Measurements from ENCODE around the gene ETFBKMT. TPM values are rescaled to one million over a fixed set of nuclear protein-coding genes. Genes with fewer than 3 reads are reported as not detected.

The ETFBKMT gene
- total RNA-seq, 1 experiment from 2014 or later, result 1.7 TPM

GRCh38 chr12:31627456-31628054 is 31.9 kb upstream of the ETFBKMT start:
- intact Hi-C loops (cut with micrococcal nuclease), result no loop called here
- H3K9ac ChIP-seq (ENCODE audit: low read length), result no peak overlapping the region
- H4K20me1 ChIP-seq (ENCODE audit: insufficient read depth), result no peaks in the 10 kb centered on the region
- ATAC-seq (no peak), DNase-seq (ENCODE audit: low read depth, low spot score) (no peak)
- H3K79me2 ChIP-seq (ENCODE audit: insufficient read depth, low read length), result no peaks in the 10 kb centered on the region
- no peak for TF ChIP-seq FOSL1 (IDR thresholded peaks at IDR 0.05; ENCODE audit: low read depth)
- no peak for TF ChIP-seq RAD21 (IDR thresholded peaks at IDR 0.05; ENCODE audit: low read depth)
- no peak for TF ChIP-seq JUND (IDR thresholded peaks at IDR 0.05)
- no peak for TF ChIP-seq SRF (IDR thresholded peaks at IDR 0.05; ENCODE audit: low read depth)
- TF ChIP-seq CEBPB (IDR thresholded peaks at IDR 0.05; ENCODE audit: low read depth), result no peak
- no peak for TF ChIP-seq EZH2phosphoT487 (IDR thresholded peaks at IDR 0.05; ENCODE audit: borderline replicate concordance)
- TF ChIP-seq ZNF274 (IDR thresholded peaks at IDR 0.05; ENCODE audit: low read depth, low read length), result no peak
- no peaks in the 10 kb centered on the region for H3K27me3 ChIP-seq (ENCODE audit: insufficient read depth, low read length)
- ChIA-PET POLR2A (interaction anchor here (0.7 kb wide), 1 partner anchor 108 kb away, joined by 3 read pairs; no protein-coding TSS in a partner anchor), CTCF (no interaction called here), RAD21 (ENCODE audit: low non-redundant PET in 1 of 2, low total read pairs in 2 of 2, uncharacterized antibody in 2 of 2, unreplicated experiment in 2 of 2) (no interaction called here)
- H3K4me2 ChIP-seq (ENCODE audit: low read length), result no peak overlapping the region
- BruUV-seq (replicated peaks), result no TSS peak
- no peaks in the 10 kb centered on the region for H3K9me3 ChIP-seq (ENCODE audit: control insufficient read depth in 1 of 2, insufficient read depth in 1 of 2, low read depth in 1 of 2, low read length in 2 of 2)
- H3K4me3 ChIP-seq (replicated peaks in 1 of 2; ENCODE audit: low read depth in 1 of 2, low read length in 2 of 2), result no peak overlapping the region
- no peak overlapping the region for H3K27ac ChIP-seq (ENCODE audit: low read depth, low read length)
- H2AFZ ChIP-seq (ENCODE audit: low read depth, low read length, poor library complexity, severe bottlenecking), result no peak overlapping the region
- H3K4me1 ChIP-seq (ENCODE audit: control insufficient read depth in 1 of 2, insufficient read depth in 2 of 2, low read length in 2 of 2), result peaks cover 0 to 4% of the 10 kb centered on the region in 2 experiments; a peak in 1 of 4 replicates
- no peaks in the 10 kb centered on the region for H3K36me3 ChIP-seq (ENCODE audit: control insufficient read depth in 1 of 2, insufficient read depth in 2 of 2, low read length in 2 of 2)
- H3K9me2 ChIP-seq (ENCODE audit: insufficient read depth), result no peaks in the 10 kb centered on the region

- no peaks in the 10 kb centered on the region for H3K9me2 ChIP-seq (ENCODE audit: insufficient read depth)
- no peak overlapping the region for H3K27ac ChIP-seq (ENCODE audit: low read depth, low read length)
- RAD21 ChIA-PET (ENCODE audit: low non-redundant PET in 1 of 2, low total read pairs in 2 of 2, uncharacterized antibody in 2 of 2, unreplicated experiment in 2 of 2), result no interaction called here
- H3K4me1 ChIP-seq (ENCODE audit: control insufficient read depth in 1 of 2, insufficient read depth in 2 of 2, low read length in 2 of 2), result peaks cover 0 to 4% of the 10 kb centered on the region in 2 experiments; a peak in 1 of 4 replicates
- no peaks in the 10 kb centered on the region for H3K79me2 ChIP-seq (ENCODE audit: insufficient read depth, low read length)
- H3K36me3 ChIP-seq (ENCODE audit: control insufficient read depth in 1 of 2, insufficient read depth in 2 of 2, low read length in 2 of 2), result no peaks in the 10 kb centered on the region
- POLR2A ChIA-PET, result no interaction called here
- no peak for DNase-seq (ENCODE audit: low read depth, low spot score)
- H2AFZ ChIP-seq (ENCODE audit: low read depth, low read length, poor library complexity, severe bottlenecking), result no peak overlapping the region
- CTCF ChIA-PET, result no interaction called here
- H4K20me1 ChIP-seq (ENCODE audit: insufficient read depth), result no peaks in the 10 kb centered on the region
- no peaks in the 10 kb centered on the region for H3K9me3 ChIP-seq (ENCODE audit: control insufficient read depth in 1 of 2, insufficient read depth in 1 of 2, low read depth in 1 of 2, low read length in 2 of 2)
- no peak overlapping the region for H3K9ac ChIP-seq (ENCODE audit: low read length)
- H3K27me3 ChIP-seq (ENCODE audit: insufficient read depth, low read length), result no peaks in the 10 kb centered on the region
- H3K4me3 ChIP-seq (replicated peaks in 1 of 2; ENCODE audit: low read depth in 1 of 2, low read length in 2 of 2), result no peak overlapping the region
- no TSS peak for BruUV-seq (replicated peaks)
- intact Hi-C loops (cut with micrococcal nuclease), result loop anchor here (10.0 kb wide), 1 partner anchor 785 kb away; no protein-coding TSS in a partner anchor
- H3K4me2 ChIP-seq (ENCODE audit: low read length), result no peak overlapping the region
- ATAC-seq, result no peak
- no peak for TF ChIP-seq TCF7L2 (IDR thresholded peaks at IDR 0.05; ENCODE audit: borderline replicate concordance, extremely low read depth, insufficient read depth, insufficient read length)
- no peak for TF ChIP-seq RAD21 (IDR thresholded peaks at IDR 0.05; ENCODE audit: low read depth)
- TF ChIP-seq ZNF274 (IDR thresholded peaks at IDR 0.05; ENCODE audit: low read depth, low read length), result no peak
- no peak for TF ChIP-seq SIN3A (IDR thresholded peaks at IDR 0.05; ENCODE audit: low read depth)
- no peak for TF ChIP-seq JUND (IDR thresholded peaks at IDR 0.05)
- no peak for TF ChIP-seq POLR2AphosphoS5 (IDR thresholded peaks at IDR 0.05; ENCODE audit: low read depth, low read length)
- no peak for TF ChIP-seq EZH2 (IDR thresholded peaks at IDR 0.05)
- TF ChIP-seq ELF1 (IDR thresholded peaks at IDR 0.05; ENCODE audit: borderline replicate concordance, low read depth), result no peak
- no peak for TF ChIP-seq POLR2A (IDR thresholded peaks at IDR 0.05; ENCODE audit: borderline replicate concordance, extremely low read depth, insufficient read depth, insufficient read length)
- no peak for TF ChIP-seq YY1 (IDR thresholded peaks at IDR 0.05; ENCODE audit: extremely low read depth, insufficient replicate concordance, low read depth, low read length)
- TF ChIP-seq, protein P1, sequence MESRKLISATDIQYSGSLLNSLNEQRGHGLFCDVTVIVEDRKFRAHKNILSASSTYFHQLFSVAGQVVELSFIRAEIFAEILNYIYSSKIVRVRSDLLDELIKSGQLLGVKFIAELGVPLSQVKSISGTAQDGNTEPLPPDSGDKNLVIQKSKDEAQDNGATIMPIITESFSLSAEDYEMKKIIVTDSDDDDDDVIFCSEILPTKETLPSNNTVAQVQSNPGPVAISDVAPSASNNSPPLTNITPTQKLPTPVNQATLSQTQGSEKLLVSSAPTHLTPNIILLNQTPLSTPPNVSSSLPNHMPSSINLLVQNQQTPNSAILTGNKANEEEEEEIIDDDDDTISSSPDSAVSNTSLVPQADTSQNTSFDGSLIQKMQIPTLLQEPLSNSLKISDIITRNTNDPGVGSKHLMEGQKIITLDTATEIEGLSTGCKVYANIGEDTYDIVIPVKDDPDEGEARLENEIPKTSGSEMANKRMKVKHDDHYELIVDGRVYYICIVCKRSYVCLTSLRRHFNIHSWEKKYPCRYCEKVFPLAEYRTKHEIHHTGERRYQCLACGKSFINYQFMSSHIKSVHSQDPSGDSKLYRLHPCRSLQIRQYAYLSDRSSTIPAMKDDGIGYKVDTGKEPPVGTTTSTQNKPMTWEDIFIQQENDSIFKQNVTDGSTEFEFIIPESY (IDR thresholded peaks at IDR 0.05; ENCODE audit: extremely low read depth, insufficient replicate concordance, low read length), result no peak
- TF ChIP-seq EGR1 (IDR thresholded peaks at IDR 0.05; ENCODE audit: low read depth), result no peak
- no peak for TF ChIP-seq CBX3 (IDR thresholded peaks at IDR 0.05; ENCODE audit: low read depth)
Measured at GRCh38 chr12:31629756-31630732, 29.4 kb upstream of the ETFBKMT start.

Data from HCT116 (cell line).